ENCODE results near the gene SLC26A6. TPM values are rescaled to one million over a fixed set of nuclear protein-coding genes. Genes with fewer than 3 reads are reported as not detected.

The SLC26A6 gene
- total RNA-seq, 4 donors from 2014 or later = 143 to 249 (median 194) TPM

DNA sequence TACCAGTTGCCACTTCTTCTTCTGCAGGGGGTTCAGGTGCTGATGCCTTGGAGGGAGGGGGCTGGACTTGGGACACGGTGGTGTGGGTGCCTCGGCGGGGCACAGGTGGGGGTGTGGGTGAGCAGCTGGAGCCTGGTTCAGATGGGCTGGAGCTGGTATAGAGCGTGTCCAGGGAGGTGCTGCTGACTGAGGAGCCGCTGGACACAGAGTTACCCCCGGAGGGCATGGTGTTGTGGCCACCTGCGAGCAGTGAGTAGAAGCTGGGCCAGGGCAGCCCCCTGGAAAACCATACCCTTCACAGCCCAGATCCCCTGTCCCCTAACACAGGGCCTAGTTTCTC is 46.2 kb upstream of the SLC26A6 start:
- Histone ChIP-seq H3K27me3 (no peaks in the 10 kb centered on the region), H3K27ac (no peak overlapping the region)
- TF ChIP-seq POLR2A (IDR thresholded peaks at IDR 0.05) = no peak
- TF ChIP-seq, protein P1, sequence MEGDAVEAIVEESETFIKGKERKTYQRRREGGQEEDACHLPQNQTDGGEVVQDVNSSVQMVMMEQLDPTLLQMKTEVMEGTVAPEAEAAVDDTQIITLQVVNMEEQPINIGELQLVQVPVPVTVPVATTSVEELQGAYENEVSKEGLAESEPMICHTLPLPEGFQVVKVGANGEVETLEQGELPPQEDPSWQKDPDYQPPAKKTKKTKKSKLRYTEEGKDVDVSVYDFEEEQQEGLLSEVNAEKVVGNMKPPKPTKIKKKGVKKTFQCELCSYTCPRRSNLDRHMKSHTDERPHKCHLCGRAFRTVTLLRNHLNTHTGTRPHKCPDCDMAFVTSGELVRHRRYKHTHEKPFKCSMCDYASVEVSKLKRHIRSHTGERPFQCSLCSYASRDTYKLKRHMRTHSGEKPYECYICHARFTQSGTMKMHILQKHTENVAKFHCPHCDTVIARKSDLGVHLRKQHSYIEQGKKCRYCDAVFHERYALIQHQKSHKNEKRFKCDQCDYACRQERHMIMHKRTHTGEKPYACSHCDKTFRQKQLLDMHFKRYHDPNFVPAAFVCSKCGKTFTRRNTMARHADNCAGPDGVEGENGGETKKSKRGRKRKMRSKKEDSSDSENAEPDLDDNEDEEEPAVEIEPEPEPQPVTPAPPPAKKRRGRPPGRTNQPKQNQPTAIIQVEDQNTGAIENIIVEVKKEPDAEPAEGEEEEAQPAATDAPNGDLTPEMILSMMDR (IDR thresholded peaks at IDR 0.05) = no peak

GRCh38 chr3:48680811-48681540 is 45.7 kb upstream of the SLC26A6 start:
- no peak for TF ChIP-seq POLR2A (IDR thresholded peaks at IDR 0.05)
- TF ChIP-seq, protein P1 (IDR thresholded peaks at IDR 0.05) = no peak
- DNase-seq = no peak
- H3K36me3 ChIP-seq = peaks cover 0 to 51% (median 0%) of the 10 kb centered on the region in 3 donors
- no peak overlapping the region for H3K27ac ChIP-seq
- H3K4me3 ChIP-seq = no peak overlapping the region
- H3K9me3 ChIP-seq = no peaks in the 10 kb centered on the region
- peaks cover 0 to 22% (median 6%) of the 10 kb centered on the region in 4 donors for H3K4me1 ChIP-seq
- no peaks in the 10 kb centered on the region for H3K27me3 ChIP-seq

More for the DNA sequence above, 46.2 kb upstream of the SLC26A6 start:
- no peak for DNase-seq
- Histone ChIP-seq H3K36me3 (peaks cover 0 to 49% (median 0%) of the 10 kb centered on the region in 3 donors), H3K4me3 (no peak overlapping the region), H3K4me1 (peaks cover 3 to 27% (median 6%) of the 10 kb centered on the region in 4 donors), H3K9me3 (no peaks in the 10 kb centered on the region)

GRCh38 chr3:48679411-48680391 is 44.4 kb upstream of the SLC26A6 start:
- H3K36me3 ChIP-seq = peaks cover 0 to 55% (median 0%) of the 10 kb centered on the region in 3 donors
- H3K4me1 ChIP-seq = peaks cover 0 to 16% (median 2%) of the 10 kb centered on the region in 4 donors
- no peak for DNase-seq
- no peak overlapping the region for H3K27ac ChIP-seq
- H3K27me3 ChIP-seq = no peaks in the 10 kb centered on the region
- no peak overlapping the region for H3K4me3 ChIP-seq
- no peaks in the 10 kb centered on the region for H3K9me3 ChIP-seq
- no peak for TF ChIP-seq POLR2A (IDR thresholded peaks at IDR 0.05)
- TF ChIP-seq, protein P1 (IDR thresholded peaks at IDR 0.05) = no peak

- Histone ChIP-seq H3K27ac (no peak overlapping the region), H3K36me3 (peaks cover 0 to 55% (median 0%) of the 10 kb centered on the region in 3 donors), H3K9me3 (no peaks in the 10 kb centered on the region), H3K4me1 (peaks cover 0 to 7% (median 1%) of the 10 kb centered on the region in 4 donors), H3K4me3 (no peak overlapping the region), H3K27me3 (no peaks in the 10 kb centered on the region)
- DNase-seq = no peak
- TF ChIP-seq, protein P1 (IDR thresholded peaks at IDR 0.05) = no peak
Measured at GRCh38 chr3:48678566-48679380, 43.5 kb upstream of the SLC26A6 start.

DNA sequence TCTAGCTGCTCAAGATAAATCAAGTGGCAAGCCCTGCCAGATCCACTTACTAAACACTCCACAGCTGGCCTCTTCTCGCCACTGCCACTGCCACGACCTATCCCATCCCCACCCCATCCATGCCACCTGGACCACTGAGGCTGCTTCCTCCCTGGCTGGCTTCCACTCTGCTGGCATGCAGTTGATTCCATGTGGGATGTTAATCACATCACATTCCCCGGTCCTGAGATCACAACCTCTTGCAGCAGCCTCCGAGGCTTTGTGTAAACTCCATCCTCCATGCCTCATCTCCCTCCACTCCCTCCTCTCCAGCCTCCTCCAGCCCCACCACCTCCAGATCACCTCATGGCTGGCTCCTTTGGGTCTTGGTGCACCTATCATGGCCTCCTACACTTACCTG is 42.8 kb upstream of the SLC26A6 start:
- no peak overlapping the region for H3K27ac ChIP-seq
- TF ChIP-seq POLR2A (IDR thresholded peaks at IDR 0.05) = no peak

More for the DNA sequence above, 42.8 kb upstream of the SLC26A6 start:
- Histone ChIP-seq H3K4me1 (peaks cover 0 to 1% (median 0%) of the 10 kb centered on the region in 4 donors), H3K9me3 (no peaks in the 10 kb centered on the region), H3K27me3 (no peaks in the 10 kb centered on the region), H3K4me3 (no peak overlapping the region), H3K36me3 (peaks cover 0 to 55% (median 0%) of the 10 kb centered on the region in 3 donors)
- DNase-seq = no peak

All from Peyer's patch (tissue), 4 donors.